Measurements from ENCODE around the gene SULF2. TPM values are rescaled to one million over a fixed set of nuclear protein-coding genes. Genes with fewer than 3 reads are reported as not detected.

SULF2 gene
- total and polyA plus RNA-seq, 2 of the 13 experiments (the other 11 are each of a cell fraction or from before 2014, with no cell fraction given): 7.2 to 50.9 TPM

DNA sequence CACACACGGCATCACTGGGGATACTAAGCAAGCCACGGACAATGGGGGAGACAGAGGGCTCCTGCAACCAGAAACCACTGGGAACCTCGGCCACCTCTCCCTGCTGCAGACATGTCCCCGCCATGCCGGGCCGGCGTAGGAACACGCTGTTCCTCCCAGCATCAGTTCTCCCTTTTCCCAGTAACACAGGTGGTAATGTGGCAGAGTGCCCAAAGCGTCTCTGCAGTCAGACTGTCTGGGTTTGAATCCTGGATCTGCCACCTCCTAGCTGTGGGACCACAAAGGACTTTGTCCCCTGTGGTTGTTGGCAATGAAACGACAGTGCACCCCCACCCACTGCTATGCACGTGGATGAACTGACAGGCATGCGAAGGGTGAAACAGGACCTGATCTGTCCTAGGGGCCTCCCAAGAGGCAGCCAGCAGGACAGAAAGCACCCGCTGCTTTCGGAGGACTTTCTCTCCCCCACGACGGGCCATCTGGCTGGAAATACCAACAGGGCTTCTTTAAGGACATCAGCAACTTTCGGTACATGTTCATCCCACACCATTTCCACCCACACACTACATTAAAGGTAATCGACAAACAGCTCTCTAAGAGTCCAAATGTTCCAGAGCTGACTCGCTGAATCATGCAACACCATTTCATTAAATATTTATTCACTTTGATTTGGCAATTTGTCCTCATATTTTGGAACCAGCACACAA is 74.1 kb downstream of the SULF2 start (continued):
- TF ChIP-seq ZNF619 (CRISPR knock-in tag; IDR thresholded peaks at IDR 0.05) (no peak), ZNF674 (CRISPR knock-in tag; IDR thresholded peaks at IDR 0.05; ENCODE audit: low read depth) (no peak), PAX8 (CRISPR knock-in tag; IDR thresholded peaks at IDR 0.05; ENCODE audit: borderline replicate concordance) (no peak), HOXA7 (CRISPR knock-in tag; IDR thresholded peaks at IDR 0.05) (0 out of 2 replicates have a peak, but pooled peaks have one; percentile 77), ZNF337 (CRISPR knock-in tag; IDR thresholded peaks at IDR 0.05; ENCODE audit: borderline replicate concordance, low read depth) (no peak; the same call in 1 of the 2 replicates), TOPORS (CRISPR knock-in tag; IDR thresholded peaks at IDR 0.05) (0 out of 2 replicates have a peak, but pooled peaks have one; percentile 48), SMARCE1 (IDR thresholded peaks at IDR 0.05; ENCODE audit: borderline replicate concordance) (no peak), TRIM22 (IDR thresholded peaks at IDR 0.05) (no peak), ZNF530 (CRISPR knock-in tag; IDR thresholded peaks at IDR 0.05; ENCODE audit: low read depth) (no peak), RARG (CRISPR knock-in tag; IDR thresholded peaks at IDR 0.05; ENCODE audit: low read depth) (no peak), SKIL (CRISPR knock-in tag; IDR thresholded peaks at IDR 0.05; ENCODE audit: borderline replicate concordance) (peak; percentile 60; the same call in 1 of the 2 replicates), ZNF577 (CRISPR knock-in tag; IDR thresholded peaks at IDR 0.05; ENCODE audit: borderline replicate concordance, low read depth) (no peak), TBP (CRISPR knock-in tag; IDR thresholded peaks at IDR 0.05) (no peak)
- TF ChIP-seq, protein P1, sequence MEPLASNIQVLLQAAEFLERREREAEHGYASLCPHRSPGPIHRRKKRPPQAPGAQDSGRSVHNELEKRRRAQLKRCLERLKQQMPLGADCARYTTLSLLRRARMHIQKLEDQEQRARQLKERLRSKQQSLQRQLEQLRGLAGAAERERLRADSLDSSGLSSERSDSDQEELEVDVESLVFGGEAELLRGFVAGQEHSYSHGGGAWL (CRISPR knock-in tag; IDR thresholded peaks at IDR 0.05): peak; percentile 92; the same call in 1 of the 2 replicates
- TF ChIP-seq, protein P2, sequence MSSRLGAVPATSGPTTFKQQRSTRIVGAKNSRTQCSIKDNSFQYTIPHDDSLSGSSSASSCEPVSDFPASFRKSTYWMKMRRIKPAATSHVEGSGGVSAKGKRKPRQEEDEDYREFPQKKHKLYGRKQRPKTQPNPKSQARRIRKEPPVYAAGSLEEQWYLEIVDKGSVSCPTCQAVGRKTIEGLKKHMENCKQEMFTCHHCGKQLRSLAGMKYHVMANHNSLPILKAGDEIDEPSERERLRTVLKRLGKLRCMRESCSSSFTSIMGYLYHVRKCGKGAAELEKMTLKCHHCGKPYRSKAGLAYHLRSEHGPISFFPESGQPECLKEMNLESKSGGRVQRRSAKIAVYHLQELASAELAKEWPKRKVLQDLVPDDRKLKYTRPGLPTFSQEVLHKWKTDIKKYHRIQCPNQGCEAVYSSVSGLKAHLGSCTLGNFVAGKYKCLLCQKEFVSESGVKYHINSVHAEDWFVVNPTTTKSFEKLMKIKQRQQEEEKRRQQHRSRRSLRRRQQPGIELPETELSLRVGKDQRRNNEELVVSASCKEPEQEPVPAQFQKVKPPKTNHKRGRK (CRISPR knock-in tag; IDR thresholded peaks at IDR 0.05): no peak
- TF ChIP-seq, protein P3, sequence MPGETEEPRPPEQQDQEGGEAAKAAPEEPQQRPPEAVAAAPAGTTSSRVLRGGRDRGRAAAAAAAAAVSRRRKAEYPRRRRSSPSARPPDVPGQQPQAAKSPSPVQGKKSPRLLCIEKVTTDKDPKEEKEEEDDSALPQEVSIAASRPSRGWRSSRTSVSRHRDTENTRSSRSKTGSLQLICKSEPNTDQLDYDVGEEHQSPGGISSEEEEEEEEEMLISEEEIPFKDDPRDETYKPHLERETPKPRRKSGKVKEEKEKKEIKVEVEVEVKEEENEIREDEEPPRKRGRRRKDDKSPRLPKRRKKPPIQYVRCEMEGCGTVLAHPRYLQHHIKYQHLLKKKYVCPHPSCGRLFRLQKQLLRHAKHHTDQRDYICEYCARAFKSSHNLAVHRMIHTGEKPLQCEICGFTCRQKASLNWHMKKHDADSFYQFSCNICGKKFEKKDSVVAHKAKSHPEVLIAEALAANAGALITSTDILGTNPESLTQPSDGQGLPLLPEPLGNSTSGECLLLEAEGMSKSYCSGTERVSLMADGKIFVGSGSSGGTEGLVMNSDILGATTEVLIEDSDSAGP (CRISPR knock-in tag; IDR thresholded peaks at IDR 0.05; ENCODE audit: borderline replicate concordance): peak; percentile 76
- TF ChIP-seq, protein P4, sequence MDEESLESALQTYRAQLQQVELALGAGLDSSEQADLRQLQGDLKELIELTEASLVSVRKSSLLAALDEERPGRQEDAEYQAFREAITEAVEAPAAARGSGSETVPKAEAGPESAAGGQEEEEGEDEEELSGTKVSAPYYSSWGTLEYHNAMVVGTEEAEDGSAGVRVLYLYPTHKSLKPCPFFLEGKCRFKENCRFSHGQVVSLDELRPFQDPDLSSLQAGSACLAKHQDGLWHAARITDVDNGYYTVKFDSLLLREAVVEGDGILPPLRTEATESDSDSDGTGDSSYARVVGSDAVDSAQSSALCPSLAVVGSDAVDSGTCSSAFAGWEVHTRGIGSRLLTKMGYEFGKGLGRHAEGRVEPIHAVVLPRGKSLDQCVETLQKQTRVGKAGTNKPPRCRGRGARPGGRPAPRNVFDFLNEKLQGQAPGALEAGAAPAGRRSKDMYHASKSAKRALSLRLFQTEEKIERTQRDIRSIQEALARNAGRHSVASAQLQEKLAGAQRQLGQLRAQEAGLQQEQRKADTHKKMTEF (CRISPR knock-in tag; IDR thresholded peaks at IDR 0.05): peak; percentile 79

All from HepG2 (cell line).